ENCODE measurements around the gene QSOX1.

The QSOX1 gene

DNA sequence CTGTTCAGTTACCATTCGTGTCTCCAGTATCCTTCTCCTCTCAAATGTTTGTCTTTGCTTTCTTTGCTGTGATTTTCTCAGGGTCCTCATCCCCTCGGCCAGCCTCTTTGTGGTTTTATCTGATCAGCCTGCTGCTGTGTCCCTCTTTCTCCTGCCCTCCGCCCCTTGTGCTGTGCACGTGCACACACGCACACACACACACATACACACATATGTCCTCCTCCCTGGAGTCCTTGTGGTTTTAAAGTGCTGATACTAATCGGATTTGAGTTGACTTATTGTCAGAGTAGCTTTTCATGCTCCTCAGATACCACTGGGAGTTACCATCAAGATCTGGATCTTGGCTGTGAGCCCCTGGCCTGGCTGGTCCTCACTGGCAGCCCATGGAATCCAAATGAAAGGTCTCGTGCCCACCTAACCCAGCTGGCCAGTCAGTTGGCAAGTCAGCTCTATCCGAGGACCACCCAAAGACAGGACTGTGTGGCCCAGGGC, 34.1 kb downstream of the QSOX1 start:
- TF ChIP-seq, protein P1, sequence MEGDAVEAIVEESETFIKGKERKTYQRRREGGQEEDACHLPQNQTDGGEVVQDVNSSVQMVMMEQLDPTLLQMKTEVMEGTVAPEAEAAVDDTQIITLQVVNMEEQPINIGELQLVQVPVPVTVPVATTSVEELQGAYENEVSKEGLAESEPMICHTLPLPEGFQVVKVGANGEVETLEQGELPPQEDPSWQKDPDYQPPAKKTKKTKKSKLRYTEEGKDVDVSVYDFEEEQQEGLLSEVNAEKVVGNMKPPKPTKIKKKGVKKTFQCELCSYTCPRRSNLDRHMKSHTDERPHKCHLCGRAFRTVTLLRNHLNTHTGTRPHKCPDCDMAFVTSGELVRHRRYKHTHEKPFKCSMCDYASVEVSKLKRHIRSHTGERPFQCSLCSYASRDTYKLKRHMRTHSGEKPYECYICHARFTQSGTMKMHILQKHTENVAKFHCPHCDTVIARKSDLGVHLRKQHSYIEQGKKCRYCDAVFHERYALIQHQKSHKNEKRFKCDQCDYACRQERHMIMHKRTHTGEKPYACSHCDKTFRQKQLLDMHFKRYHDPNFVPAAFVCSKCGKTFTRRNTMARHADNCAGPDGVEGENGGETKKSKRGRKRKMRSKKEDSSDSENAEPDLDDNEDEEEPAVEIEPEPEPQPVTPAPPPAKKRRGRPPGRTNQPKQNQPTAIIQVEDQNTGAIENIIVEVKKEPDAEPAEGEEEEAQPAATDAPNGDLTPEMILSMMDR (IDR thresholded peaks at IDR 0.05; ENCODE audit: insufficient read depth, missing control alignments): no peak
- peak; percentile 99 for DNase-seq (ENCODE audit: insufficient read length, low spot score)
- FAIRE-seq: peak; percentile 100

DNA sequence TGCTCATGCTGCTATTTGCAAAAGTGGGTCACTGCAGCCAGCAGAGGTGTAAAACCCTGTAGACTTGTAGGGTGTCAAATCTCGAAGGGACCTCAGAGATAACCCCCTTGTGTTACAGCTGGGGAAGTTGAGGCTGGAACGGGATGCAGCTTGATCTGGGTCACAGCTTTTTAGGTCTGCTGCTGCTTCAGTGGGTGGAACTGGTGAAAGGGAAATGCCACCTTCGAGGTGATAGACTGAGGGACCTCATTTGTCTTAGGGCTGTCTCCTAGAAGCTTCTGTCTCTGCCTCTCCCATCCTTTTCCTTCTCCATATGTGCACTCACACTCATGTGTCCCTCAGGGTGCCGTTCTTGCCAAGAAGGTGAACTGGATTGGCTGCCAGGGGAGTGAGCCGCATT, 35.4 kb downstream of the QSOX1 start:
- TF ChIP-seq, protein P1 (IDR thresholded peaks at IDR 0.05; ENCODE audit: insufficient read depth, missing control alignments): no peak
- DNase-seq (ENCODE audit: insufficient read length, low spot score) (no peak), FAIRE-seq (no peak)

DNA sequence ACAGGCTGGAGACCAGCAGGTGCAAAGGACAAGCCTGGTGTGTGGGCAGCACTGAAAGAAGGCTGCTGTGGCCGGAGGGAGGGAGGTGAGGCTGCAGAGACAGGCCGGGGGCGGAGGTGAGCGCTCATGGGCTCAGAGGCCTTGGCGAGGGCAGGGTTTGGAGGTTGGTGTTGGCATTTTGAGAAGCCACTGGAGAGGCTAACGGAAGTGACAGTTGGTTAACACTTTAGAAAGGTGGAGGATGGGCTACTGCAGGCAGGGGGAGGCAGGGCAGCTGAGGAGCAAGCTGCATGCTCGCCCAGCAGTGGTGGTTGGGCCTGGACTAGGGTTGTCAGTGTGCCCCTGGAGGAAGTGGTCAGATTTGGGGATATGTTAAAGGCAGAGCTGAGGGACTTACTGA, 37.5 kb downstream of the QSOX1 start:
- no peak for FAIRE-seq
- DNase-seq (ENCODE audit: insufficient read length, low spot score): no peak
- TF ChIP-seq, protein P1 (IDR thresholded peaks at IDR 0.05; ENCODE audit: insufficient read depth, missing control alignments): no peak

DNA sequence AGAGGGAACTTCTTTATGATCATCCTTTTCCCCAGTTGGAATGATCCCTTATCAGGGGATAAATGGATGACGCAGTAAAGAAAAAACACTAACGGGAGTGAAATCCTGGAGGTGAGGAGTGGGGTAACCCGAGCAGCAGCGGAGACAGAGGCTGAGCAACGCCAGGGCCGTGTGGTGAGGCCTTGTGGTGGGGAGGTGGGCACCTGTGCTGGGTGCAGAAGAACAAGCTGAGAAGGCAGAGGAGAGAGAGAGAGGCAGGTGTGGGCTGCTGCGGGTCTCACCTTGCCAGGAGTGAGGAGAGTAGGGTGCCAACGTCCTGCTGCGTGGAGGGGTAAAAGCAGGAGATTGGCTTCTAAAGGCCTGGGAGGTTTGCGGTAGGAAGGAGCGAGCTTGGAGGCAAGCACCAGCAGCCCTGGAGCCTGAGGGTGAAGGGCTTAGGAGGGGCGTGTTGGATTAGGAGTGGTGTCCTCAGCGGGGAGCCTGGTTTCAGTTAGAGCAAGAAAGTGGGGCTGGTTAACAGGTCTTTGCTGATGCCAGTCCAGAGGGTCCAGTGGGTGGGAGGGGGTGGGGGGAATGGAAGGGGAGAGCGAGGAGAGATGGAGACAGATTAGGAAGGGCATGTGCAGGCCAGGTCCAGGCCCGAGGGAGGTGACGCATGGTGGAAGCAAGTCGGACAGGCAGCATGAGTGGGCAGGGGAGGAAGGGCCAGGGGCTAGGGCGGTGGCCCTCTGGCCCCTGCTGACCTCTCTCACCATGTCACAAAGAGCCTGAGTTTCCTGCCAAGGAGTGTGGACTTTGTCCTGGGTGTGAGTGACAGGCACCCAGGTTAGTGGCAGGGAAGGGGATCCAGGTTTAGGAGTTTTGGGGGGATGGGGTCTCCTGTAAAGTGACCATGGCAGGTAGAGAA, 38.7 kb downstream of the QSOX1 start:
- TF ChIP-seq, protein P1 (IDR thresholded peaks at IDR 0.05; ENCODE audit: insufficient read depth, missing control alignments): no peak
- no peak for DNase-seq (ENCODE audit: insufficient read length, low spot score)
- FAIRE-seq: no peak

DNA sequence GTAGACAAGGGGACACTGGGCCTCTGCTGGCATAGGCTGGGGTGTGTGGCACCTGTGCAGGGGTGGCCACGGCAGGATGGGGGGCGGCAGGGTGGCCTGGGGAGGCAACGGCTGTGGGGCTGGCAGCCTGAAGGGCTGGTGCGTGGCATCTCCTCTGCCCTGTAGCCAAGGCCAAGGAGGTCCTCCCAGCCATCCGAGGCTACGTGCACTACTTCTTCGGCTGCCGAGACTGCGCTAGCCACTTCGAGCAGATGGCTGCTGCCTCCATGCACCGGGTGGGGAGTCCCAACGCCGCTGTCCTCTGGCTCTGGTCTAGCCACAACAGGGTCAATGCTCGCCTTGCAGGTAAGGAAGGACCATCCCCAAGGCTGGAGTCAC, 39.4 kb downstream of the QSOX1 start:
- TF ChIP-seq, protein P1 (IDR thresholded peaks at IDR 0.05; ENCODE audit: insufficient read depth, missing control alignments): no peak
- DNase-seq (ENCODE audit: insufficient read length, low spot score) (no peak), FAIRE-seq (no peak)

DNA sequence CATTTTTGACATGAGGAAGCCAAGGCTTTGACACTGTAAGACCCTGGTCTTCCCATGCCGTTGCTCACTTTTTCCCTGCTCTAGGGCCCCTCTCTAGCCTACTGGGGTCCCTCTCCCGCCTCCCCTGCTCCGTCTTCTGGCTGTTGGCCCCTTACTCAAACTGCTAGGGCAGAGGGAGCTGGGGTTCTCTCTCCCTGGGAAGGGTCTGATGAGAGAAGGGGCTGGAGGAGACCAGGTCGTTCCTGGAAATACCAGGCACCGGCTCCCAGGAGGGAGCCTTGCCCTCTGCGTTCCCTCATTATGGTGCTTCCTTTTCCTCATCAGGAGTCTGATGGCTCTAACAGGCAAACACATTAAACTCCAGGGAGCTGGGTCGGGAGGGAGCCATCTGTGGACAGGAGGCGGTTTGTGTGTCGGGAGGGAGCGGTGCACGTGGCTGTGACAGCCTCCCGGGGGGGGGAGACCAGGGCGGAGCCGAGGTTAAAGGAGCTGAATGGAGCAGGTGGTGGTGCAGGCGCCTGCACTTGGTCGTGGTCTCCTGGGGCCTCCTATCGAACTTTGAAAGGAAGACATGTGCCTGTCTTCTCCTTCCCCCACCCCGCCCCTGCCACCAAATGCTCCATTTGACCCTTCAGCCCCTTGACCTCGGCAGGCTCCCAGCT, 40.0 kb downstream of the QSOX1 start:
- DNase-seq (ENCODE audit: insufficient read length, low spot score) (no peak), FAIRE-seq (no peak)
- TF ChIP-seq, protein P1 (IDR thresholded peaks at IDR 0.05; ENCODE audit: insufficient read depth, missing control alignments): no peak

All from D721Med (cell line).